ENCODE measurements around the gene MPP3. TPM values are rescaled to one million over a fixed set of nuclear protein-coding genes. Genes with fewer than 3 reads are reported as not detected.

Gene MPP3
- total RNA-seq, 3 donors from 2014 or later (not counting 1 experiment from before 2014, with no cell fraction given), result not detected

DNA sequence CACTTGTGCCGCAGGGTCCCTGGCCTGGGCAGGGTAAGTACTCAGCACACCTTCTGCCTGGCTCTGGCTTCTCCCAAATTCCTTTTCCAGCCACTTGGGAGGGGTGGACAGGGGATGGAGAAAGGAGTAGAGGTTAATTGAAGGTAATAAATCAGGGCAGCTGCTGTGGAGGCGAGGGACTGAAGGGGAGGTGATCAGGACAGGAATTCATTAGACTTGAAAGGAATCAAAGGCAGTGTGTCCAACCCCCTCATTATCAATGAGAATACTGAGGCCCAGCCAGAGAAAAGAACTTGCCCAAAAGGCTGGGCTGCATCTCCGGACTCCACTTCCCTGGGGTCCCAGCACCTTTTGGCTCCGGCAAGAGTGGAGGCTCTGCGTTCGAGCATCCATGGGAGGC, 76.7 kb downstream of the MPP3 start:
- H3K4me1 ChIP-seq (ENCODE audit: control insufficient read depth, insufficient read depth, low read length), result peaks cover 62% of the 10 kb centered on the region
- no peak for ATAC-seq
- peaks cover 39% of the 10 kb centered on the region for H3K27me3 ChIP-seq (ENCODE audit: control insufficient read depth, insufficient read depth, low read length)
- no peaks in the 10 kb centered on the region for H3K36me3 Mint-ChIP-seq
- H3K4me1 Mint-ChIP-seq, result peaks cover 30 to 45% of the 10 kb centered on the region in 2 donors
- H3K4me3 ChIP-seq (ENCODE audit: low read length), result no peak overlapping the region
- H3K27ac Mint-ChIP-seq, result peak overlapping the region in 1 of 2 donors; percentile 9
- H3K9me3 Mint-ChIP-seq, result no peaks in the 10 kb centered on the region
- peaks cover 42 to 51% of the 10 kb centered on the region in 2 donors for H3K27me3 Mint-ChIP-seq (ENCODE audit: low read depth in 2 of 2)
- TF ChIP-seq, protein P1, sequence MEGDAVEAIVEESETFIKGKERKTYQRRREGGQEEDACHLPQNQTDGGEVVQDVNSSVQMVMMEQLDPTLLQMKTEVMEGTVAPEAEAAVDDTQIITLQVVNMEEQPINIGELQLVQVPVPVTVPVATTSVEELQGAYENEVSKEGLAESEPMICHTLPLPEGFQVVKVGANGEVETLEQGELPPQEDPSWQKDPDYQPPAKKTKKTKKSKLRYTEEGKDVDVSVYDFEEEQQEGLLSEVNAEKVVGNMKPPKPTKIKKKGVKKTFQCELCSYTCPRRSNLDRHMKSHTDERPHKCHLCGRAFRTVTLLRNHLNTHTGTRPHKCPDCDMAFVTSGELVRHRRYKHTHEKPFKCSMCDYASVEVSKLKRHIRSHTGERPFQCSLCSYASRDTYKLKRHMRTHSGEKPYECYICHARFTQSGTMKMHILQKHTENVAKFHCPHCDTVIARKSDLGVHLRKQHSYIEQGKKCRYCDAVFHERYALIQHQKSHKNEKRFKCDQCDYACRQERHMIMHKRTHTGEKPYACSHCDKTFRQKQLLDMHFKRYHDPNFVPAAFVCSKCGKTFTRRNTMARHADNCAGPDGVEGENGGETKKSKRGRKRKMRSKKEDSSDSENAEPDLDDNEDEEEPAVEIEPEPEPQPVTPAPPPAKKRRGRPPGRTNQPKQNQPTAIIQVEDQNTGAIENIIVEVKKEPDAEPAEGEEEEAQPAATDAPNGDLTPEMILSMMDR (IDR thresholded peaks at IDR 0.05), result no peak
- no peak overlapping the region for H3K27ac ChIP-seq (ENCODE audit: low read length)
- no peak for DNase-seq
- H3K9me3 ChIP-seq (ENCODE audit: control insufficient read depth, insufficient read depth, low read length), result no peaks in the 10 kb centered on the region
- H3K4me3 Mint-ChIP-seq, result peak overlapping the region; percentile 62
- H3K36me3 ChIP-seq (ENCODE audit: control insufficient read depth, insufficient read depth, low read length), result no peaks in the 10 kb centered on the region
- intact Hi-C loops (cut with micrococcal nuclease), result no loop called here
- 93% methylated on average over 6 of the region's 6 CpGs for WGBS (ENCODE audit: insufficient coverage)

GRCh38 chr17:43755389-43755875, 77.5 kb downstream of the MPP3 start:
- H3K27me3 ChIP-seq (ENCODE audit: control insufficient read depth, insufficient read depth, low read length), result peaks cover 39% of the 10 kb centered on the region

DNA sequence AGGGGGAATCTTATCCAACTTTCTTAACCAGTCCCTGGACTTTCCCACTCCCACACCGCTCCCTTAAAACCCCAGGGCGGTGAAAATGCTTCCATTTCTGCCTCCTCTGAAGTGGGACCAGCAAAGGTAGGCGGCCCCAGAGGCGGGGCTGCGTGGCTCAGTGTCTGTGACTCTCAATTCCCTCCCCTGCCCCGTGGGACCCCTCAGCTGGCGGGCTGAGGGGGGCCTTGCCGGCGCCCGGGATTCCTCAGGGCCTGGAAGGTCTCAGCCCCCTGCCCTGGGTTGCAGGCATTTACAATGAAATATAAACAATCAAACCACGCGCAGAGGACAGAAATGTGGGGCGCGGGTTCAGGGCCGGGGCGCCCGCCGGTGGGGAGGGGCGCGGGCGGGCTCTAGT, 78.0 kb downstream of the MPP3 start:
- Histone ChIP-seq H3K4me1 (ENCODE audit: control insufficient read depth, insufficient read depth, low read length) (peaks cover 57% of the 10 kb centered on the region), H3K36me3 (ENCODE audit: control insufficient read depth, insufficient read depth, low read length) (no peaks in the 10 kb centered on the region), H3K4me3 (ENCODE audit: low read length) (no peak overlapping the region), H3K27me3 (ENCODE audit: control insufficient read depth, insufficient read depth, low read length) (peaks cover 39% of the 10 kb centered on the region), H3K9me3 (ENCODE audit: control insufficient read depth, insufficient read depth, low read length) (no peaks in the 10 kb centered on the region), H3K27ac (ENCODE audit: low read length) (no peak overlapping the region)
- TF ChIP-seq, protein P1 (IDR thresholded peaks at IDR 0.05), result no peak
- no peaks in the 10 kb centered on the region for H3K9me3 Mint-ChIP-seq
- no peak overlapping the region for H3K27ac Mint-ChIP-seq
- peaks cover 30 to 41% of the 10 kb centered on the region in 2 donors for H3K4me1 Mint-ChIP-seq
- intact Hi-C loops (cut with micrococcal nuclease), result no loop called here
- peak overlapping the region; percentile 17 for H3K4me3 Mint-ChIP-seq
- 30% methylated on average over 21 of the region's 21 CpGs for WGBS (ENCODE audit: insufficient coverage)
- ATAC-seq, result no peak
- no peaks in the 10 kb centered on the region for H3K36me3 Mint-ChIP-seq
- peaks cover 38 to 58% of the 10 kb centered on the region in 2 donors for H3K27me3 Mint-ChIP-seq (ENCODE audit: low read depth in 2 of 2)
- no peak for DNase-seq

More at GRCh38 chr17:43755389-43755875, 77.5 kb downstream of the MPP3 start:
- 6% methylated on average over 60 of the region's 60 CpGs for WGBS (ENCODE audit: insufficient coverage)
- peaks cover 30 to 45% of the 10 kb centered on the region in 2 donors for H3K4me1 Mint-ChIP-seq
- H3K27me3 Mint-ChIP-seq (ENCODE audit: low read depth in 2 of 2), result peaks cover 42 to 53% of the 10 kb centered on the region in 2 donors
- H3K4me3 ChIP-seq (ENCODE audit: low read length), result no peak overlapping the region
- H3K27ac Mint-ChIP-seq, result peak overlapping the region in 1 of 2 donors; percentile 9
- no peak overlapping the region for H3K27ac ChIP-seq (ENCODE audit: low read length)
- TF ChIP-seq, protein P1 (IDR thresholded peaks at IDR 0.05), result no peak
- ATAC-seq, result peak in 2 of 3 donors; percentile 30 to 51
- DNase-seq, result peak in 1 of 2 donors; percentile 38
- no peaks in the 10 kb centered on the region for H3K36me3 Mint-ChIP-seq
- H3K4me1 ChIP-seq (ENCODE audit: control insufficient read depth, insufficient read depth, low read length), result peaks cover 62% of the 10 kb centered on the region
- peak overlapping the region; percentile 62 for H3K4me3 Mint-ChIP-seq
- no peaks in the 10 kb centered on the region for H3K9me3 Mint-ChIP-seq
- intact Hi-C loops (cut with micrococcal nuclease), result no loop called here
- no peaks in the 10 kb centered on the region for H3K36me3 ChIP-seq (ENCODE audit: control insufficient read depth, insufficient read depth, low read length)
- H3K9me3 ChIP-seq (ENCODE audit: control insufficient read depth, insufficient read depth, low read length), result no peaks in the 10 kb centered on the region
